NK-92 treated with Interleukin-12 subunit alpha and Interleukin-12 subunit beta, amount 100 ng/mL, for 24 hours (cell line): ENCODE data around the gene SORT1.
"Not testable (repeated sequence)": the region's sequence is repeated elsewhere in the genome, so short reads cannot be mapped to it uniquely, and the experiment has no call there.

Source experiments
- DNase-seq: peaks from one replicate; lab custom pipeline; 2025; lab: John Stamatoyannopoulos, UW

Gene SORT1

DNA sequence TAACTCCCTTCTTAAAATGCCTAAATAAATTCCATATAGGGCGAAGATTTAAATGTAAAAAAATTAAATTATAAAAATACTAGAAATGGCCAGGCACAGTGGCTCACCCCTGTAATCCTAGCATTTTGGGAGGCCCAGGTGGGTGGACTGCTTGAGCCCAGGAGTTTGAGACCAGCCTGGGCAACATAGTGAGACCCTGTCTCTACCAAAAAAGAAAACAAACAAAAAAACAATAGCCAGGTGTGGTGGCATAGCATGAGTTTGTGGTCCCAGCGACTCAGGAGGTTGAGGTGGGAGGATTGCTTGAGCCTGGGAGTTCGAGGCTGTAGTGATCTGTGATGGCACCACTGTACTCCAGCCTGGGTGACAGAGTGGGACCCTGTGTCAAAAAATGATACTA, 17.8 kb downstream of the SORT1 start:
- DNase-seq, result no peak

DNA sequence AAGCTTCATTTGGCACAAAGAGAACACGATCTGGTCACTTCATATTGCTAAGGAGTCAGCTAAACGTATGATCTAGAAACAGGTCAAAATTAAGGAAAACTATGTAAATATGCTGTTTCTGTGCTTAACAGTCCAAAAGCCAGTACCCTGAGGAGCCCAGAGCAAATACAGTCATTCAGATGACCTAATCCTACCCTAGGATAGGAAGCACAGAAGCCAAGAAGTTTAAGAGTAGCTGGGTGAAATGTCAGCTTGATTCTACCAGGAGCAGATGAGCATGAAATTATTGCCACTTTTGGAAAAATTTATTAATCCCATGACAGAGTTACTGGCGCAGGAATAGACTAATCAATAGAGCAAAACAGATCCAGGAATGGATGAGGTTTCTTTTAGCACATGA, 18.3 kb downstream of the SORT1 start:
- no peak for DNase-seq

DNA sequence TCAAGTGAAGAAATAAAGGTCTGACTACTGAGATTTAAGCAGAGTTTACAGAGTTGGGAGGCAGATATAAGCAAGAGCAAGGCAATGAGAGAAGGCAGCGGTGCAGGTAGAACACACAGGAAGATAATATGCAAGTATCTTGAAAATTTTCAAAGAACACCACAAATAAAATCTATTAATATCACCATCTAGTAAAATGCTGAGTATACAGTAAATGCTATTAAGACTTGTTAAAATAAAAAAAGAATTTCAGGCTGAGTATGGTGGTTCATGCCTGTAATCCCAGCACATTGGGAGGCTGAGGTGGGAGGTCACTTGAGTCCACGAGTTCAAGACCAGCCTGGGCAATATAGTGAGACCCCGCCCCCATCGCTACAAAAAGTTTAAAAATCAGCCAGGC, 20.0 kb downstream of the SORT1 start:
- DNase-seq, result no peak

DNA sequence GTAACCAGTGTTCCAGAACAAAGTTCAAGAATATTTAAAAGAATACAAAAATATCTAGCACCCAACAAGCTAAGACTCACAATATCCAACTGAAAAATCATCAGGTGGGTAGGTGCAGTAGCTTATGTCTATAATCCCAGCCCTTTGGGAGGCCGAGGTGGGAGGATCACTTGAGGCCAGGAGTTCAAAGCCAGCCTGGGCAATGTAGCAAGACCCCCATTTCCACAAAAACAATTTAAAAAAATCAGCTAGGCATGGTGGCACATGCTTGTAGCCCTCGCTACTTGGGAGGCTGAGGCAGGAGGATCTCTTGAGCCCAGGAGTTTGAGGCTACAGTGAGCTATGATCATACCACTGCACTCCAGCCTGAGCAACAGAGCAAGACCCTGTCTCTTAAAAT, 24.0 kb downstream of the SORT1 start:
- DNase-seq, result not testable (repeated sequence)

DNA sequence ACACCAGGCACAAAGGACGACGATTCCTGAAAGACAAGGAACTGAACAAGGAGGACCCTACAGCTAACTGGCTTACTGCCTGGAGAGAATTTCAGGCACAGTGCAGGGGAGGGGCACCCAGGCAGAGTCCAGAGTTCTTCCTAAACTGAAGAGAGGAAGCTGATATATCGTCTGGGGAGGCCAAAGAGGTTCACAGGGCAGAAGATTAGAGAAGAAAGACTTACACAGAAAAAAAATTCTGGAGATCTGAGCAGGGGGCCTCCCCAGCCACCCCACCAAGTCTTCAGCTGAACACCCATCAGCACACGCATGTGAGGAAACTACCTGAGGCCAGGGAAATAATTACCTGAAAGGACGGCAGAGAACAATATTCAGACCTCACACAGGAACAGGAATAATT, 24.6 kb downstream of the SORT1 start:
- DNase-seq, result no peak

DNA sequence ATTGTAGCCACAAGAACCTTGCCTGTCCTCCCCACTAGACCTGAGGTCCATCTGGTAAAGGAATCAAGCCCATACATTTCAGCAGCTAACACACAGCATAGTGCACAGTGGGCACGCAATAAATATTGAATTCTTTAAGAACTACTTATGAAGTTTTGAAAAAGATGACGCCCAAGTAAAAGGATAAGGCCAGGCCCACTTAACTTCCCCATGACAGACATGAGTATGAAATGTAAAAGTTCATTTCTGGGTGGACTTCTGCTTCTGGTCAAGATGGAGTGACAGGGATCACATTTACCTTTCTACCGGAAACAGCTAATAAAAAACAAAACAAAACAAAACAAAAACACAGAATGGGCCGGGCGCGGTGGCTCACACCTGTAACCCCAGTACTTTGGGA, 25.4 kb downstream of the SORT1 start:
- no peak for DNase-seq

DNA sequence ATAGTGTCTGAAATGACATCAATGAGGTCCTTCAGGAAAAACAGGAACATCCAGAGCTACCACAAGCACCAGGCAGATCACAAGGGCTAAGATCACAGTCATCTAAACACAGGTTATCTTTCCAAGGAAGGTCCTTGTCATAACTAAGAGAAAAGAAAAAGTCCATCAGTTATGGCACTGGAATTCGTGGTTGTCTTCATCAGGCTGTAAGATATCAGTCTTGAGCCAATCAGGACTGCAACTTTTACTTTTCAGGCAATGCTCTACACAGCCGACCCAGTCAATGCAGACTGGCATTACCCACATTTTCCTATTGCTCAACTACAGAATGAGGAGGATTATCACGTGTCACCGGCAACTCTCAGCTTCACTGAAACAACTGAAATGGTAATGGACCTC, 26.4 kb downstream of the SORT1 start:
- no peak for DNase-seq

DNA sequence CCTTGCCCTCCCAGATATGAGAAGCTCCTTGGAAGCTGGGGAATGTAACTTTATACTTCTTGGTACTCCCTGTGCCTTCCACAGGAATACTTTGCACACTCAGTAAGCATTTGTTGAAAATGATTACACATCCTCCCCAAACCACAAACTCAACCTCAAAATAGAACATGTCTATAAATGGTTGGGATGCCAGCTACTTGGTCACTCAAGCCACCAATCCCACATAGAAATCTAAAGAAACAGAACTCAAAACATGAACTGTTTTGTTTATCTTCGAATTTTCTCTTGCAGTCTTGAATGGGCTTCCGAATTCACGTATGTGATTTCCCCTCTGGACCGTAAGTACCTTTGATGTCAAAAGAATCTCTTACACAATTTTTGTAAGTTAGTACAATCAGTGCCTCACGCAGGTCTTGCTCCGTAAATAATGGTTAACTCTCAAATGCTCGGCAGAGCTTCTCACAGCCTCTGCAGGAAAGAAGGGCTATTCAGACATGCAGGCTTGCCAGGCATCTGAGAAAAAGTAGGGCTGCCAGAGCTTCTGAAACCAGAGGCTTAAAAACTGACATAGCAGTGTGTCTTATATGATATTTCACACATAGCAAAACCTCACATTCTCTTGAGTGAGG, 26.9 kb downstream of the SORT1 start:
- DNase-seq, result no peak

DNA sequence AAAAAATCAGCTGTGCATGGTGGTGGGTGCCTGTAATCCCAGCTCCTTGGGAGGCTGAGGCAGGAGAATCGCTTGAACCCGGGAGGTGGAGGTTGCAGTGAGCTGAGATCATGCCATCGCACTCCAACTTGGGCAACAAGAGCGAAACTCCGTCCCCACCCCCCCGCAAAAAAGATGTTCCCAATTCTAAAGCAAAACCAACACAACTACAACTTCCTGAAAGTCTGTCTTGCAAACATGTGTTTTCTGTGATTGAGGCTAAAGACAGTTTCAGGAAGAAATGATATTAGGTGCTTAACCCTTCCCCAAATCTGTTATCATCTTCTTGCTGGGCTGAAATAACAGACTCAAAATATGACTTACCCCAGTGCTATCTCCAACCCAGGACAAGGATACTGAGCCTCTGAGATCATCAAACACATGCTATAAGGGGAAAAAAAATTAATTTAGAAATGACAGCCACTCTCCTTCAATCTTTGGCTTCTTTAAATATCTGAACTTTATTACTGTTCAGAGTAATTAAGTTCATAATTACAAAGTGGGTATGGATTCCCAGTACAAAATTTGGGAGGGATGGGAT, 28.5 kb downstream of the SORT1 start:
- DNase-seq, result no peak

DNA sequence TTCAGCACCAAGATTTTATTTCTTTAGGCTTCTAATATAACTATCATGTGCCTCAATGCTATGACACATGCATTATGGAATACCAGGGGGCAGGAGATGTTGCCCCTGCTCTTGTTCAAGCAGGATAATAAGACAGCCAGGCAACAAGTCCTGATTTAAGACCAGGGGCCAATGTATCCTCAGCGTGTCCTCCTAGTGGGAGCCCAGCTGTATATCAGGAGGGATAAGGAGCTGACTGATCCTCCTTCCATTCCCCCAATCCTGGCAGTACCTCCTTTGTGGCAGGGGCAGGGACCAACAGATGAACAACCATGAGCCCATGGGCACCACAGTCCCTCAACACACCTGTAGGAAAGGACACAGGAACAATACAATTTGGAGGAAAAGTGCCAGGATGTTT, 29.3 kb downstream of the SORT1 start:
- DNase-seq, result no peak

DNA sequence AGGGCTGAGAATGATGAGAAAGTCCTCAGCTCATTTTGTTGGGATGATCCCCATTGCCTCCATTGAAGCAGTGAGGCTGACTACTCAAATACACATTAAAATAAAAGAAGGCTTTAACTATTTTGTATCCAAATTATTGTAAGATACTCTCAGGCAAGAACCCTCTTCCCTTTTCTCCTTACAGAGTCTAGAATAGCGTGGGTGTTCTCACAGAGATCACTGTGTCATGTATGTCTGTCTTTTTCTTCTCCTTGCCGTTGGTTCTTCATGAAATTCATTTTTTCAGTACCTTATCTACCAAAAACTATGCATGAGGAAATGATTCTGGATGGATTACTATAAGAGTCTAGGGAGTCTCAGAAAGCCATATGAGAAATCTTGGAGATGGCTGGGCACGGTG, 30.1 kb downstream of the SORT1 start:
- DNase-seq, result no peak

DNA sequence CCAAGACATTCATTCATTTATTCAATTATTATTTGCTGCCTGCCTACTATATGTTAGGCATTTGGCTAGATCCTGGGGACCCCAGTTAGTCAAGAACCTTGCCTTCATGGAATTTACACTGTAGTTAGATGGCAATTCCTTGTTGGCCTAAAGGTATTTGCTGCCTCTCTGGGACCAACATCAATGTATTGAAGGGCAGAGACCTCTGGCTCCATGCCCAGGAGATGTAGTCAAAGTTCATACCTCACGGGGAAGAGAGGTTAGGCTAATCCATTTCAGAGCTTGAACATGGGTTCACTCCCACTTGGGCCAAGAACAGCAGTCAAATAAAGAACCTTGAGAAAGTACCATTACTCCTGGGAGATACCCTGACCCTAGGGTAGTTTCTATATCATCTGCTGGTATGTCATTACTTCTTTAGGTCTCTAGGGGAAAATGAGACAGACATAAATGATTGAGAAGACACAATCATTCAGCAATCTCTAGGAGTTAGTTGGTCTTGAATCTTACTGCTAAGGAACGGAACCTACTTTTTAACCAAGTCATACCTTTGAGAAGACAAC, 32.0 kb downstream of the SORT1 start:
- no peak for DNase-seq

DNA sequence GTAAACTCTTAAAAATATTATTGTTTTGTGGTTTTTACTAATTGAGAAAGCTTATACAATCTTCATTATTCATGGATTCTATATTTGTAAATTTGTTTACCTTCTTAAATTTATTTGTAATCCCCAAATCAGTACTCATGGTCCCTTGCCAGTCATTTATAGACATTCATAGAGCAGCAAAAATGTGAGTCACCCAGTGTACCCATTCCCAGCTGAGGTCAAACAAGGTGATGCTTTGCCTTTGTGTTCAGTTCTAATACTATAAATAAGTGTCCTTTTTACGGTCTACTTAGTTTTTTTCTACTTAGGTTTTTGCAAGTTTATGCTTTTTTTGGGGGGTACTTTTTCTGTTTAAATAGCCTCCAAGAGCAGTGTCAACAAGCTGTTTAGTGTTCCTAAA, 36.1 kb downstream of the SORT1 start:
- DNase-seq, result no peak

DNA sequence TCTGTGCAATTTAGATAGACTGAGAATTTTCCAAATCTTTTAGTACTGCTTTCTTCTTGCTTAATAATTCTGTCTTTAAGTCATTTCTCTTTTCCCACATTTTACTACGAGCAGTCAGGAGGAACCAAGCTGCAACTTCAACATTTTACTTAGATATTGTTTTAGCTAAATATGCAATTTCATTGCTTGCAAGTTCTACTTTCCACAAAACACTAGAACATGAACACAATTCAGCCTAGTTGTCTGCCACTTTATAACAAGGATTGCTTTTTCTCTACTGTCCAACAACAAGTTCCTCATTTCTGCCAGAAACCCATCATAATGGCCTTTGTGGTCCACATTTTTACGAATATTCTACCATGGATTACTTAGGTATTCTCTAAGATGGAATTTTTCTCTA, 36.6 kb downstream of the SORT1 start:
- DNase-seq, result no peak

DNA sequence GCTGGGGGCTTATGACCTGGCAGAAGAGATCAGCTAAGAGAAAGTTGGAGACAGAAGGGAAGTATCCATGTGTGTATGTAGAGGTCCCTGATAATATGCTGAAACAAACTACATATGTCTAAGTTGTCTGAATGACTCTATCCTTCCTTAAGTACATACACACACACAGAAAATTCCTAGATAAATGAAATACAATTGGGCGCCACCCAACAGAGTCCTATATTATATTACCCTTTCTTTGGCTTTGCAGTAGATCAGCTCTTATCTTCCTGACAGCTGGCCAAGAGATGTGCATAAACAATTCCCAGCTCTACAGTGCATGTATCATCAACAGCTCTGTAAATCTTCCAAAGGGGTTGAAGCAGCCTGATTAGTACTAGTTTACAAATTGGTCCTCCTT, 40.1 kb downstream of the SORT1 start:
- DNase-seq, result no peak

DNA sequence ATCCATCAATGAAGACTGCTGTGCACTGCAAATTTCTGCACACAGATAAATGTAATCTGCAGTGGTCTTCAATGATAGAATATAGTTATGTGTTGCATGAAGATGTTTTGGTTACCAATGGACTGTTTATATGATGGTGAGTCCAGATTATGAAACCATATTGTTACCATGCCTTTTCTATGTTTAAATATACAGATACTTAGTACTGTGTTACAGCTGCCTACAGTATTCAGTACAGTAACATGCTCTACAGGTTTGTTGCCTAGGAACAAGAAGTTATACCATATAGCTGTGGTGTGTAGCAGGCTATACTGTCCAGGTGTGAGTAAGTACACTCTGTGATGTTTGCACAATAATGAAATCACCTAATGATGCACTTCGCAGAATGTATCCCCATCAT, 40.8 kb downstream of the SORT1 start:
- DNase-seq, result no peak

DNA sequence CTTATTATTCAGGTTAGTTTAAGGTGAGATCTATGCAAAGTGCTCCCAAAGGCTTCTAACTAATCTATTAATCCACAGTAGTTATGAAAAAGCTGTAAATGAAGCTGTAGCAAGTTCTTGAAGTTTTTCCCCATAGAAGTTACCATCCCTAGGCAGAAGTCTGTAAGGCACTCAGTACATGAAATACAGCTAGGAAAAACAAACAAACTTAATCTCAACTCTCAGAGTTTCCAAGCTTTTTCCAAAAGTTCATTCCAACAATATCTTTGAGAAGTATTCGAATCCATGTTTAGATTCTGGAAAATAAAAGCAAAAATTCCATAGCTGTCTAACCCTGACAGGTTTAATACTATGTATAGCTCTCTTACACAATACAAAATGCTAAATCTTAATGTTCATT, 41.2 kb downstream of the SORT1 start:
- DNase-seq, result no peak

DNA sequence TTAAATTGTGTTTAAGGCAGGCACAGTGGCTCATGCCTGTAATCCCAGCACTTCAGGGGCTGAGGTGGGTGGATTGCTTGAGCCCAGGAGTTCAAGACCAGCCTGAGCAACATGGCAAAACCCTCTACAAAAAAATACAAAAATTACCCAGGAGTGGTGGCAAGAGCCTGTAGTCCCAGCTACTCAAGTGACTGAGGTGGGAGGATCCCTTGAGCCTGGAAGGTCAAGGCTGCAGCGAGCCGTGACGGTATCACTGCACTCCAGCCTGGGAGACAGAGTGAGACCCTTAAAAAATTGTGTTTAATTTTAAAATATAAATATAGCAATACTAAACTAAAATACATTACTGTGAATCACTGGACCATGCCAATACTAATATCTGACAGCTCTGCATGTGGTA, 42.8 kb downstream of the SORT1 start:
- DNase-seq, result no peak

DNA sequence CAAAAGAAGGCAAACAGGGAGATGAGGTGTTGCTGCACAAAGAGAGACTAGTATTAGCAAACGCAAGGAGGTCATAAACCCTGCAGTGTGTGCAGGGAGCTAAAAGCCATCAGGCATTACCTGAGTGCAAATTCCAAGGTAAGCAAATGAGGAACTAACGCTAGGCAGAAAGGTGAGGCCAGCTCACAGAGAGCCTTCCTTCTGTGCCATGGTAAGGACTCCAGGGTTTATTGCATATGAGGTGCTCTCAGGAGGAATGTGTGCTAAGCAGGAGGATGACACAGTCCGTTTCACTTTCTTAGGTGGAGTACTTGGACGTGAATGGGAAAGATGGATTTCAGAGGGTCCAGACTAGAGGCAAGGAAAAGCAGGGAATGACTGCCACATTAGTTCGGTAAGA, 46.3 kb downstream of the SORT1 start:
- no peak for DNase-seq

DNA sequence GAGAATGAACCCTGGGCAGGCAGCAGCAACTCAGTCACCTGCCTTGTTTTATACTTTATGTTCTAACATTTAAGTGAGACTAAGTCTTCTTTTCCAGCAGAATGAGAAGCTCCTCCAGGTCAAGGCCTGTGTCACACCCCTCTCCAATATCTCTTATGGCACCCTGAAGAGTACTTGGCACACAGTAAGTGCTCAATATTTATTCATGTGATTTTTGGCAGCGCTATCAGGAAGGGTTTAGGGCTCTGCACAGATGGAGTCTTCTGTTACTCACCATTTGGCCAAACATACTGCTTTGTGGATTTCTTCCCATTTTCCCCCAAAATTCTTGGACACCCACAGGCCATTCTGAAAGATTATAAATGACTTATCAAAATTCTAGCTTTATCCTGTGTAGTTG, 47.1 kb downstream of the SORT1 start:
- no peak for DNase-seq

DNA sequence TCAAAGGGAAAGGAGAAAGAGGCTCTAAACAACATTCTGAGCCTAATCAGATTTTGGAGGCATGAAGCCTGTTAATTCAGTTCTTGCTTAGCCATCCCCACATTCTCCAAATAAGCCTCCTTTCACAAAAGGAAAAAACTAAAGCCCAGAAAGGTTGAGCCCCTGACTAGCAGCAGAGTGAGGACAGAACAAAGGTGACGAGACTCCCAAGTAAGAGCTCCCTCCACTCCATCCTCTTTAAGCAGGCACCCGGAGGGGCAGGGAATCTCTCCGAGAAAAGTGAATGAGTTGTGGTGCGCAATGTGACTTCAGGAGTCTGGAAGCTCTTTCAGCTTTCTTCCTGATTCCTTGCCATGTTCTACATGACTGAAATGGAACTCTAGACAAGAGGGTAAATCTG, 47.5 kb downstream of the SORT1 start:
- no peak for DNase-seq

DNA sequence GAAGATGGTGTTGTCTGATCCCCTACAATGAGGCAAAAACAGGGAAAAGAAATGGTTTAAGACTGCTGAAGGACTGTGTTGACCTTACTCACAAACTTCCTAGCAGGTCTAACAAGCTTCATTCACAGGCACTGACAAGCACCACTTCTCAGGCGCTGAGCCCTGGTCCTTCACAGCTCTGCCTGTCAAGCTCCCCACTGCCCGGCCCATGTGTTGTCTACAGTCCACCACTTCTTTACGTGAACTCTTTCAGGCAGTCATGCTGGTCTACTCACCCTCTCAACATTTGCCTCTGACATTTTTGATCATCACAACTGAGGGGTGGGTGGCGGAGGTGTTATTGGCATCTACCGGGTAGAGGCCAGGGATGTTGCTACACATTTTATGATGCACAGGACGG, 50.2 kb downstream of the SORT1 start:
- DNase-seq, result no peak

DNA sequence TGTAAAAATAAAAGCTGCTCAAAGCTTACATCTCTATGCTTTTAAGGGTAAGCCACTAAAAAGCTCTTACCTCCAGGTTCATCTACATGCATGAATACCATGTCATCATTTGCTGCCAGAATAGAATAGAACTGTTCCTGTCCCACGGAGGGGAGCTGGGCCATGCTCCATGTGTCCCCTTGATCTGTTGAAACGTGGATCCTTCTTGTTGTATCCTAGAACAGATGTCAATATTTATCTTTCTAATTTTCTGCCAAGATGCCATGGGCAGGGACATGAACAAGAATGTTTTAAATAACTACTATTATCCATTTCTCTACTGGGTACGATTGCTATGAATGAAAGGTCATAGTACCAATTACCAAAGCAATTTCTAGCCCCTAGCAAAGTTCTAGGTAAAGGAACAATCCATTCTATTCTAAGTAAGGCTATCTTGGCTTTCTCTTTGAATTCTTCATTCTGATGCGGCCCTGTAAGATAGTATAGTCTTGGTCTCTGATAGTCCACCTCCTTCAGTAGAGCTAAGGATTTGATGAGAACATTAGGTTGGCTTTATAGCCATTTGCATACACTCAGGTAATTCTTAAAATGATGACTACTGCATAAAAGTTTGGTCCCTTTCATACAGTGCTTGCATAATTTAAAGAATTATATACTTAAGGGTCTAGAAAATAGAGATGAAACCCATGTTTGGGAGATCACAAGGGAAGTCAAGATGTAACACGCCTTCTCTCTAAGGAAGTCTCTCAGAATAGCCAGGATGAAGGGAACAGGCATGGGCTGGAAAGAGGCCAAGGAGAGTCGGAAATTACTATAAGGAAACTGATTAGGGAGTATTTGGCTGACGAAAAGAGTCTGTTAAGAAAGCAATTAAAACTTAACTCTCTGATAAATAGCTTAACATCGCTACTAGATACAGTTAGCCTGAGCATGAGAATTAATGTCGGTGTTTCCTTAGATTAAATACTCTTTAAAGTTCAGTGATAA, 55.5 kb downstream of the SORT1 start:
- DNase-seq, result no peak
